RWPE1 (cell line): ENCODE results near the gene DDX42.
"Not testable (repeated sequence)": the region's sequence is repeated elsewhere in the genome, so short reads cannot be mapped to it uniquely, and the experiment has no call there.

ENCODE experiments used
- CTCF ChIA-PET: fragments of 350-600 bp; sonication (Branson Sonifier 250); formaldehyde crosslinking; extraction: SDS; loops from one replicate; lab custom pipeline; 2021; lab: Yijun Ruan, JAX
- POLR2A ChIA-PET: fragments of 400-600 bp; formaldehyde crosslinking; extraction: SDS; loops from one replicate; lab custom pipeline; 2020; ENCODE audit warnings: antibody characterized with exemption; ENCODE audit not compliant: low non-redundant PET; lab: Yijun Ruan, JAX
- DNase-seq: peaks from one replicate; pipeline ENCODE4 v3.0.0; 2012; ENCODE audit warnings: low spot score
- H3K27ac ChIP-seq: fragments of 450-650 bp; 2 replicates; pipeline ENCODE4 v1.5.1; 2017
- TF ChIP-seq, protein P1 (sequence below): fragments of 450-650 bp; conservative IDR thresholded peaks from 2 replicates; pipeline ENCODE4 v1.5.1; 2017; ENCODE audit warnings: low read depth, mild to moderate bottlenecking

Gene DDX42

DNA sequence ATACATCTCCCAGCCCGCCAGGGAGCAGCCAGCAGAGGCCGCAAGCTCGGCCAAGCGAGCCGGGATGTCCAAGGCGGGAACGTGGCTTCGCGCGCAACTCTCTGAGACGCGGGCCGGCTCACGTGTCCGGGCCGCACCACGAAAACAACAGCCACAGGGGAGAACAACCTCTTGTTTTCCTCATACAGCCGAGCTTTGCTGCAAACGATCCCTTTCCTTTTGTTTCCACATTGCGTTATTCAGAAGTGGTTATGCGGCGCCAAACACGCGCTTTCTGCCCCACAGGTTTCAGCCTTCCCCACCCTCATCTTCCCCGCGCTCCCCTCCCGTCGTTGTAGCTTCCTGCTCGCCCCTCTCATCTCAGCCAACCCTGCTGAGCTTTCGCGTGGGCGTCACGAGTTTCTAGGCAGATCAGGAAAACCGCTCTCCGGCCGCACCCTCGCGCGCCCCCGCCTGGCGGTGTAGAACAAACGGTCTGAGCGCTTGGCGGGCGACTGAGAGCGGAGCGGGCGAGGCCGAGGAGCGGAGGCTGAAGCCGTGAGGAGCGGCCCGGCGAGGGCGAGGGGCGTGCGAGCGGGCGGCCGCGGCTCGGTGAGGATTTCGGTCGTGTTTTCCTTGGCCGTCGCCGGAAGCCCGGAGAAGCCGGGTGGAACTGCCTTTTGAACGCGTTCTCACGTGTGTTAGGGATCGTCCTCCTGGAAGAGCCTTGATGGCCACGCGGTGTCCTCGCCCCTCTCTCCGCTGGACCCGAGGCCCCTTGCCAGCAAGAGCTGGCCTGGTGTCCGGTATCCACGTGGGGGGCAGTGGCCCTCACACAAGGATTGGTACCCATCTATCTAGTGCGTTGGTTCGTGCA lies 75.1 kb downstream of the DDX42 start:
- DNase-seq: peak; percentile 92
- CTCF ChIA-PET: interaction anchor here (0.6 to 1.4 kb wide), 23 partner anchors 9 to 1306 kb away, joined by 3 to 12 read pairs (median 3); partner anchors contain the start of genes FTSJ3 and GH2
- POLR2A ChIA-PET: no interaction called here
- peak overlapping the region; percentile 51 for H3K27ac ChIP-seq
- TF ChIP-seq, protein P1, sequence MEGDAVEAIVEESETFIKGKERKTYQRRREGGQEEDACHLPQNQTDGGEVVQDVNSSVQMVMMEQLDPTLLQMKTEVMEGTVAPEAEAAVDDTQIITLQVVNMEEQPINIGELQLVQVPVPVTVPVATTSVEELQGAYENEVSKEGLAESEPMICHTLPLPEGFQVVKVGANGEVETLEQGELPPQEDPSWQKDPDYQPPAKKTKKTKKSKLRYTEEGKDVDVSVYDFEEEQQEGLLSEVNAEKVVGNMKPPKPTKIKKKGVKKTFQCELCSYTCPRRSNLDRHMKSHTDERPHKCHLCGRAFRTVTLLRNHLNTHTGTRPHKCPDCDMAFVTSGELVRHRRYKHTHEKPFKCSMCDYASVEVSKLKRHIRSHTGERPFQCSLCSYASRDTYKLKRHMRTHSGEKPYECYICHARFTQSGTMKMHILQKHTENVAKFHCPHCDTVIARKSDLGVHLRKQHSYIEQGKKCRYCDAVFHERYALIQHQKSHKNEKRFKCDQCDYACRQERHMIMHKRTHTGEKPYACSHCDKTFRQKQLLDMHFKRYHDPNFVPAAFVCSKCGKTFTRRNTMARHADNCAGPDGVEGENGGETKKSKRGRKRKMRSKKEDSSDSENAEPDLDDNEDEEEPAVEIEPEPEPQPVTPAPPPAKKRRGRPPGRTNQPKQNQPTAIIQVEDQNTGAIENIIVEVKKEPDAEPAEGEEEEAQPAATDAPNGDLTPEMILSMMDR: peak; percentile 88

DNA sequence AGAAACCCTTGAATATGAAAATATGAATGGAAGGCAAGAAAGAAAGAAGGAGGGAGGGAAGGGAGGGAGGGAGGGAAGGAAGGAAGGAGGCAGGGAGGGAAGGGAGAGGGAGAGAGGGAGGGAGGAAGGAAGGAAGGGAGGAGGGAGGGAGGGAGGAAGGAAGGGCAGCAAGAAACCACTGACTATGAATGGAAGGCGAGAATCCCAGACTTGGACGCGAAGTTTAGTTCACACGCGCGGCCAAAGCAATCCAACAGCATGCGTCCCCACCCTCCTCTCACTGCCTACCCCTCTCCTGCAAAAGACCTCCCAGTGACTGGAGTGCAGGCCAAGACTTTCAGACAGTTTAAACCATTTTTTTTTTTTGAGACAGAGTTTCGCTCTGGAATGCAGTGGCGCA lies 76.4 kb downstream of the DDX42 start:
- TF ChIP-seq, protein P1: no peak
- no peak for DNase-seq
- ChIA-PET CTCF (no interaction called here), POLR2A (interaction anchor here (0.5 kb wide), 1 partner anchor 23 kb away, joined by 3 read pairs; the partner anchor contains the start of gene PSMC5)
- H3K27ac ChIP-seq: no peak overlapping the region

DNA sequence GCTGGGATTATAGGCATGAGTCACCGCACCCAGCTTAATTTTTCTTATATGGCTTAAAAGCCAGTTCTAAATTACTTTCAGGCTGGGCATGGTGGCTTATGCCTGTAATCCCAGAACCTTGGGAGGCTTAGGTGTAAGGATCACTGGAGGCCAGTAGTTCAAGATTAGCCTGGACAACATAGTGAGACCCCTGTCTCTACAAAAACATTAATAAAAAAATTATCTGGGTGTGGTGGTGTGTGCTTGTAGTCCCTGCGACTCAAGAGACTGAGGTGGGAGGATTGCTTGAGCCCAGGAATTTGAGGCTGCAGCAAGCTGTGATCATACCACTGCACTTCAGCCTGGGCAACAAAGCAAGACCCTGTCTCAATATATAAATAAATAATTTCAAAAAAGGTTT lies 79.3 kb downstream of the DDX42 start:
- CTCF ChIA-PET: interaction anchor here (0.6 kb wide), 1 partner anchor 102 kb away, joined by 3 read pairs; no protein-coding TSS in a partner anchor

DNA sequence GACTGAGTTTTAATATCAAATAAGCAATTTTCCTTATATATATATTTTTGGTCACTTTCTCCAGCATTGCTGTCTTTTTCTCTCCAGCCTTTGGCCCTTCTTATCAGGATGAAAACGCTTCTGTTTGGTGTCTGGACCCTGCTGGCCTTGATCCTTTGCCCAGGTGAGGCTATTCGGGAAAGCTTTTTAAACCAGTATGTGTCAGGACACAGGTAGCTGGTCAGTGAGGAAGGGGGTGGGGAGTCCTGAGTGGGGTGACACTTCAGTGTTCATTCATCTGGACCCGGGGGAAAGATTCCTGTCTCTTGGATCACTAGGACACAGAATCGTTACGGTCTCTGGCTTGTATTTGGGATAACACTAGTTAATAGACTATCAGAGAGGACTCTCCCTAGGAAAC lies 80.7 kb downstream of the DDX42 start:
- no peak overlapping the region for H3K27ac ChIP-seq
- no peak for DNase-seq
- ChIA-PET POLR2A (no interaction called here), CTCF (no interaction called here)
- TF ChIP-seq, protein P1: no peak

More for the DNA sequence above, 79.3 kb downstream of the DDX42 start:
- DNase-seq: no peak
- POLR2A ChIA-PET: no interaction called here
- TF ChIP-seq, protein P1: no peak
- no peak overlapping the region for H3K27ac ChIP-seq

DNA sequence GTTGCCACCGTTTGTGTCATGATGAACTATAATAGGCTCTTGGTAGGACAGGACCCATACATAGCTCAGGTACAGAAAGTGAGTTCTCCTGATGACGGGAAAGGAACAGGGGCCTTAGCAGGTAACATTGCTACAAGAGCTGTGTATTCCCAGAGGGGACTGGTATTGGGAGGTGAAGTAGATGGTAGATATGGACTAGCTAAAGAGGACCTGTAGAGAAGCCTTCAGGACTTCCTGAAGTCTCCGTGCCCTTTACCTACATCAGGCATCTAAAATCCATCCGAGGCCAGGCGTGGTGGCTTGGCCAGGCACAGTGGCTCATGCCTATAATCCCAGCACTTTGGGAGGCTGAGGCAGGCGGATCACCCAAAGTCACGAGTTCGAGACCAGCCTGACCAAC lies 81.2 kb downstream of the DDX42 start:
- ChIA-PET POLR2A (no interaction called here), CTCF (no interaction called here)
- no peak for DNase-seq
- no peak overlapping the region for H3K27ac ChIP-seq
- TF ChIP-seq, protein P1: no peak

DNA sequence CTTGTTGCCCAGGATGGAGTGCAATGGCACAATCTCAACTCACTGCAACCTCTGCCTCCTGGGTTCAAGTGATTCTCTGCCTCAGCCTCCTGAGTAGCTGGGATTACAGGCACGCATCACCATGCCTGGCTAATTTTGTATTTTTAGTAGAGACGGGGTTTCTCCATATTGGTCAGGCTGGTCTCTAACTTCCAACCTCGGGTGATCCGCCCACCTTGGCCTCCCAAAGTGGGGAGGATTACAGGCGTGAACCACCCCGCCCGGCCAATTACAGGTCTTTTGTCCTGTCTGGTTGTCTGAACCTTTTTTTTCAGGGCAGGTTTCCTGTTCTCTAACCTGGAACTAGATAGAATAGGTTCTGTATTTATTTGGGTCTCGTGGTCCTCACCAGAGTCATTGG lies 82.5 kb downstream of the DDX42 start:
- DNase-seq, POLR2A ChIA-PET, H3K27ac ChIP-seq: not testable (repeated sequence)
- CTCF ChIA-PET: interaction anchor here (0.7 to 1.0 kb wide), 3 partner anchors 11 to 69 kb away, joined by 4 read pairs; no protein-coding TSS in a partner anchor

DNA sequence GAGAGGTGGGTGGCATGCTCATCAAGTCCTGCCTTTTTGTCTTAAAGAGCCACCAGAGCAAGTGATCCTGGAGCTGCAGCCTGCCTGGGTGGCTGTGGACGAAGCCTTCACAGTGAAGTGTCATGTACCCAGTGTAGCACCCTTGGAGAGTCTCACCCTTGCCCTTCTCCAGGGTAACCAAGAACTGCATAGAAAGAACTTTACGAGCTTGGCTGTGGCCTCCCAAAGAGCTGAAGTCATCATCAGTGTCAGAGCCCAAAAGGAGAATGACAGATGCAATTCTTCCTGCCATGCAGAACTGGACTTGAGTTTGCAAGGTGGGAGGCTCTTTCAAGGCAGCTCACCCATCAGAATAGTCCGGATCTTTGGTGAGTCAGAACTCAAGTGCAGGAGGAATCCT lies 85.3 kb downstream of the DDX42 start:
- TF ChIP-seq, protein P1: no peak
- CTCF ChIA-PET: interaction anchor here (0.5 to 2.8 kb wide), 2 partner anchors 10 to 1241 kb away, joined by 3 to 12 read pairs; no protein-coding TSS in a partner anchor
- POLR2A ChIA-PET: no interaction called here
- no peak overlapping the region for H3K27ac ChIP-seq
- DNase-seq: no peak

DNA sequence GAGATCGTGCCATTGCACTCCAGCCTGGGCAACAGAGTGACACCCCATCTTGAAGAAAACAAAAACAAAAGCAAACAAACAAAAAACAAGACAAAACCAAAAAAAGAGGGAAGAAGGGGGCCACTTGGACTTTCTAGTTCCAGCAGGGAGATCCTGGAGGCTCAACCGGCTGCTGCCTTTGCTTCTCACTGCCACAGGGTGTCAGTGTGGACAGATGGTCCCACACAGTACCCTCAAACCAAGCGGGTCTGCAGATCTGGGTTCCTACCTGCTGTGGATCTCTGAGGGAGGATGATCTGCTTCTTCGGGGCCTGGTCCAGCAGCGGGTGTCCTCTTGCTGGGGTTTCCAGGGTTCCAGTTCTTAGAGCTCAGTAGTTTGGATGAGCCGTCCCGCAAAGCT lies 92.7 kb downstream of the DDX42 start:
- DNase-seq, POLR2A ChIA-PET: not testable (repeated sequence)
- CTCF ChIA-PET: interaction anchor here (0.6 to 1.3 kb wide), 3 partner anchors 18 to 410 kb away, joined by 3 to 5 read pairs (median 4); no protein-coding TSS in a partner anchor

More for the DNA sequence above, 92.7 kb downstream of the DDX42 start:
- not testable (repeated sequence) for H3K27ac ChIP-seq
